GM18499 (cell line): ENCODE measurements around the gene ZNF805.
"Not testable (repeated sequence)": the region's sequence is repeated elsewhere in the genome, so short reads cannot be mapped to it uniquely, and the experiment has no call there.

Experiments used
- ATAC-seq: cut with Tn5 transposase; IDR thresholded peaks from one replicate; pipeline ENCODE4 v1.9.1; 2021; ENCODE audit warnings: moderate number of reproducible peaks; ENCODE audit not compliant: insufficient read depth, unreplicated experiment

ZNF805 gene

GRCh38 chr19:57240311-57241090 lies at the start of gene ZNF805:
Gene ZNF805 (plus strand): TSS chr19:57240632. CDS start chr19:57240892, 260 bp downstream.
- peak; percentile 72 for ATAC-seq

GRCh38 chr19:57191141-57192076 lies 49.0 kb upstream of the ZNF805 start, which contains the start of gene ZNF264:
Gene ZNF264 (plus strand): TSS chr19:57191500. CDS start chr19:57191914, 414 bp downstream.
- ATAC-seq: no peak

GRCh38 chr19:57192077-57192420 lies 48.4 kb upstream of the ZNF805 start:
- no peak for ATAC-seq

- no peak for ATAC-seq
Observed at GRCh38 chr19:57192993-57193392, 47.4 kb upstream of the ZNF805 start.

- not testable (repeated sequence) for ATAC-seq
Observed at GRCh38 chr19:57197874-57198273, 42.6 kb upstream of the ZNF805 start.

- no peak for ATAC-seq
Observed at GRCh38 chr19:57202160-57202559, 38.3 kb upstream of the ZNF805 start.

GRCh38 chr19:57210381-57210780 lies 30.1 kb upstream of the ZNF805 start:
- ATAC-seq: no peak

- no peak for ATAC-seq
Observed at GRCh38 chr19:57212109-57212508, 28.3 kb upstream of the ZNF805 start.

- no peak for ATAC-seq
Observed at GRCh38 chr19:57227502-57227901, 12.9 kb upstream of the ZNF805 start.

- no peak for ATAC-seq
Observed at GRCh38 chr19:57231686-57232085, 8.7 kb upstream of the ZNF805 start.

GRCh38 chr19:57233207-57233606 lies 7.2 kb upstream of the ZNF805 start:
- no peak for ATAC-seq

GRCh38 chr19:57239982-57240310 lies 486 bp upstream of the ZNF805 start:
- ATAC-seq: no peak

GRCh38 chr19:57241176-57241575 lies 744 bp downstream of the ZNF805 start:
- no peak for ATAC-seq

GRCh38 chr19:57242821-57243220 lies 2.4 kb downstream of the ZNF805 start:
- ATAC-seq: no peak

- ATAC-seq: no peak
Observed at GRCh38 chr19:57244513-57244912, 4.1 kb downstream of the ZNF805 start.

- no peak for ATAC-seq
Observed at GRCh38 chr19:57245066-57245465, 4.6 kb downstream of the ZNF805 start.

GRCh38 chr19:57245959-57246358 lies 5.5 kb downstream of the ZNF805 start:
- ATAC-seq: no peak

- ATAC-seq: no peak
Observed at GRCh38 chr19:57248646-57249045, 8.2 kb downstream of the ZNF805 start.

- no peak for ATAC-seq
Observed at GRCh38 chr19:57249329-57249728, 8.9 kb downstream of the ZNF805 start.

GRCh38 chr19:57253767-57254166 lies 13.3 kb downstream of the ZNF805 start:
- not testable (repeated sequence) for ATAC-seq

GRCh38 chr19:57262044-57262443 lies 21.6 kb downstream of the ZNF805 start:
- ATAC-seq: no peak
